SK-N-MC (cell line): ENCODE measurements around the gene TRAM2.

Source experiments
- EZH2 ChIP-seq: fragments of 200-600 bp; sonication (generic); IDR thresholded peaks from one replicate; pipeline ENCODE4 v1.6.1; 2017; ENCODE audit warnings: antibody characterized with exemption
- POLR2AphosphoS5 ChIP-seq: IDR thresholded peaks from 2 replicates; pipeline ENCODE4 v1.6.1; 2012; ENCODE audit warnings: mild to moderate bottlenecking, low read depth, low read length, borderline replicate concordance

DNA sequence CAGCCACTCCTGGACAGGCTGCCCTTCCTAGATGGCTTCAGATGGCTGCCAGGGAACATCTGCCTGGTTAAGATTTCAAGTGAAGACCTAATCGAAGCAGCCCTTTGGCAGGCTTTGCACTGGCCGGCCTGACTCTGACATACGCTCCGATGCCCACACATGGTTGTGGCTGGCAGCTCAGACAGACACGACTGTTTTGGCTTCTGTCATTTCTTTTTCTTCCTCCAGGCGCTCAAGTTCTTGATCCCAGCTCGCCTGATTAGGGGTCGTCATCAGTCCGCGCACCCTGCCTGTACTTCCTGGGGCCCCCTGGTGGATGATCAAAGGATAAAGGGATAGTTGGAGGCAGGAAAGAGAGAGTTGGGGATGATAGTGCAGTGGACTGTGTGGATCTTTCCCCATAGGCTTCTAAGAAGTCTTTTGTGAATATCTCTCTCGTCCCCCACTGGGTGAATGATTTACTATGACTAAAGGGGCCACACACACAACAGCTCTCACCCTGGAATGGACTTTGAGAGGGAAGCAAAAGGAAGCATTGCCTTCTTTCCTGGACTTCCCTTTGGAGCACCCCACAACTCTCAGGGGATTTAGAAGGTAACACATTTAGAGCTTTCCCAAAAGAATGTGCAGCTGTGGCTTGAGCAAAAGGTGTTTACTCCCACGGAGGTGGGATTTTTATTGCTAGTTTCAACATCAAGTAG, 21.4 kb upstream of the TRAM2 start:
- TF ChIP-seq EZH2 (no peak), POLR2AphosphoS5 (no peak)
